Neural cell (in vitro differentiated cells): ENCODE data around the gene ACTN2. TPM values are rescaled to one million over a fixed set of nuclear protein-coding genes. Genes with fewer than 3 reads are reported as not detected.

Experiments
- H2AFZ ChIP-seq: fragments of 200-600, 300-800 bp; sonication (generic), shearing (Covaris generic); 2 replicates; pipeline ENCODE4 v1.6.0; 2014; ENCODE audit warnings: low read depth, mild to moderate bottlenecking, antibody characterized with exemption, low read length, moderate library complexity
- H3F3A ChIP-seq: fragments of 200-600 bp; shearing (Covaris generic); 2 replicates; pipeline ENCODE4 v1.6.1; 2016; ENCODE audit warnings: mild to moderate bottlenecking, moderate library complexity, mixed read lengths, antibody characterized with exemption, low read length; ENCODE audit not compliant: insufficient read depth, poor library complexity, severe bottlenecking
- H3K27ac ChIP-seq: fragments of 200-600, 300-800 bp; sonication (generic), shearing (Covaris generic); 2 replicates; pipeline ENCODE4 v1.5.1; 2014; ENCODE audit warnings: mild to moderate bottlenecking, low read length, moderate library complexity
- H3K27me3 ChIP-seq: fragments of 300-800, 200-600 bp; sonication (generic), shearing (Covaris generic); 2 replicates; pipeline ENCODE4 v1.6.0; 2014; ENCODE audit warnings: mild to moderate bottlenecking, low read depth, low read length, moderate library complexity; ENCODE audit not compliant: insufficient read depth
- H3K36me3 ChIP-seq: fragments of 300-800, 200-600 bp; sonication (generic), shearing (Covaris generic); 2 replicates; pipeline ENCODE4 v1.5.1; 2014; ENCODE audit warnings: mild to moderate bottlenecking, antibody characterized with exemption, low read length, moderate library complexity; ENCODE audit not compliant: insufficient read depth
- H3K4me2 ChIP-seq: fragments of 300-800, 200-600 bp; sonication (generic), shearing (Covaris generic); 2 replicates; pipeline ENCODE4 v1.6.0; 2014; ENCODE audit warnings: mild to moderate bottlenecking, low read length
- H3K4me3 ChIP-seq: fragments of 300-800, 200-600 bp; sonication (generic), shearing (Covaris generic); 2 replicates; pipeline ENCODE4 v1.5.1; 2014; ENCODE audit warnings: mild to moderate bottlenecking, low read length, moderate library complexity
- H3K79me2 ChIP-seq: fragments of 200-600 bp; shearing (Covaris generic); replicated peaks from 2 replicates; pipeline ENCODE4 v1.6.0; 2014; ENCODE audit warnings: mild to moderate bottlenecking, low read length, moderate library complexity; ENCODE audit not compliant: insufficient read depth
- H3K9ac ChIP-seq: fragments of 300-800, 200-600 bp; sonication (generic), shearing (Covaris generic); 2 replicates; pipeline ENCODE4 v1.6.1; 2016; ENCODE audit warnings: mild to moderate bottlenecking, low read length, mixed read lengths
- H3K9me2 ChIP-seq: fragments of 200-600 bp; shearing (Covaris generic); 2 replicates; pipeline ENCODE4 v1.6.1; 2016; ENCODE audit warnings: mild to moderate bottlenecking, low read length, mixed read lengths; ENCODE audit not compliant: insufficient read depth
- H3K9me3 ChIP-seq: fragments of 200-600, 300-800 bp; sonication (generic), shearing (Covaris generic); 2 replicates; pipeline ENCODE4 v1.6.1; 2016; ENCODE audit warnings: mild to moderate bottlenecking, mixed run types, low read length, moderate library complexity, mixed read lengths
- H4K20me1 ChIP-seq: fragments of 200-600 bp; shearing (Covaris generic); 2 replicates; pipeline ENCODE4 v1.6.1; 2016; ENCODE audit warnings: mild to moderate bottlenecking, mixed run types; ENCODE audit not compliant: insufficient read depth
- EP300 ChIP-seq: fragments of 450-650 bp; conservative IDR thresholded peaks from 2 replicates; pipeline ENCODE4 v1.6.1; 2014; ENCODE audit warnings: antibody characterized with exemption, mild to moderate bottlenecking, moderate library complexity; ENCODE audit not compliant: poor library complexity, severe bottlenecking
- EZH2 ChIP-seq: fragments of 200-600, 300-800 bp; shearing (Covaris generic), sonication (generic); IDR thresholded peaks from 2 replicates; pipeline ENCODE4 v1.6.1; 2014; ENCODE audit warnings: antibody characterized with exemption, low read length, borderline replicate concordance, mild to moderate bottlenecking; ENCODE audit not compliant: insufficient read depth, poor library complexity, severe bottlenecking
- MXI1 ChIP-seq: fragments of 450-650 bp; conservative IDR thresholded peaks from 2 replicates; pipeline ENCODE4 v1.6.1; 2014; ENCODE audit warnings: antibody characterized with exemption, mild to moderate bottlenecking; ENCODE audit not compliant: poor library complexity, severe bottlenecking
- POLR2AphosphoS5 ChIP-seq: IDR thresholded peaks from 2 replicates; pipeline ENCODE4 v1.6.1; 2012
- RAD21 ChIP-seq: fragments of 450-650 bp; conservative IDR thresholded peaks from 2 replicates; pipeline ENCODE4 v1.6.1; 2014; ENCODE audit warnings: antibody characterized with exemption, mild to moderate bottlenecking, moderate library complexity
- SMC3 ChIP-seq: fragments of 450-650 bp; conservative IDR thresholded peaks from 2 replicates; pipeline ENCODE4 v1.6.1; 2014; ENCODE audit warnings: antibody characterized with exemption, mild to moderate bottlenecking, moderate library complexity; ENCODE audit not compliant: poor library complexity
- TAF1 ChIP-seq: IDR thresholded peaks from 2 replicates; pipeline ENCODE4 v1.6.1; 2012; ENCODE audit warnings: low read depth
- polyA plus RNA-seq: library from polyadenylated mRNA; depleted of rRNA; stranded (reverse); fragments of >200 nt; gene quantifications from 2 replicates; pipeline ENCODE4 v1.2.3, GENCODE V29; 2014
- TF ChIP-seq, protein P1 (sequence below): fragments of 450-650 bp; IDR thresholded peaks from 2 replicates; pipeline ENCODE4 v1.5.1; 2014; ENCODE audit warnings: antibody characterized with exemption, mild to moderate bottlenecking, moderate library complexity; ENCODE audit not compliant: poor library complexity, severe bottlenecking
- TF ChIP-seq, protein P2 (sequence below): IDR thresholded peaks from 2 replicates; pipeline ENCODE4 v1.6.1; 2012; ENCODE audit warnings: borderline replicate concordance

ACTN2 gene
- polyA plus RNA-seq, 1 donor from 2014 or later, result 6.1 TPM

DNA sequence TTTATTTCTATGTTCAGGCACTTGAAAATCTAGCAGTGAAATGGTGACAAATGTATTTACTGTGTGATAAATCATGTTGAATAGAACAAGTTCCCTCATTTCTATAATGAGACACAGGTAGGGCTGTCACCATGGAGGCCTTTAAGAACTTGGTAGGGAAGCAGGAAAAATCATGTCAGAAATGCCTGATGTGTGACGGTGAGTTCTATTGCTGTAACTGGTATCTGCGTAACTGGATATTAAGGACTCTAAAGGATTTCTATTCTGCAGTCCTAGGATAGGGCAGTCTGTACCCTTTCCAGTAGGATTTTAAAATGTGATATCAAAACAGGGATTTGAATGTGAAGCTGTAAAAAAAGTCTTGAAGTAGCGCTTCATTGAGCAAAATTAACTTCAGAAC is 15.5 kb downstream of the ACTN2 start:
- Histone ChIP-seq H2AFZ (no peak overlapping the region), H3K79me2 (no peaks in the 10 kb centered on the region), H3F3A (no peaks in the 10 kb centered on the region), H3K9me3 (no peaks in the 10 kb centered on the region), H3K27me3 (no peaks in the 10 kb centered on the region), H3K9ac (no peak overlapping the region), H3K36me3 (no peaks in the 10 kb centered on the region), H3K27ac (no peak overlapping the region), H3K4me2 (no peak overlapping the region), H4K20me1 (no peaks in the 10 kb centered on the region), H3K4me3 (no peak overlapping the region), H3K9me2 (no peaks in the 10 kb centered on the region)
- no peak for TF ChIP-seq EP300
- TF ChIP-seq, protein P1, sequence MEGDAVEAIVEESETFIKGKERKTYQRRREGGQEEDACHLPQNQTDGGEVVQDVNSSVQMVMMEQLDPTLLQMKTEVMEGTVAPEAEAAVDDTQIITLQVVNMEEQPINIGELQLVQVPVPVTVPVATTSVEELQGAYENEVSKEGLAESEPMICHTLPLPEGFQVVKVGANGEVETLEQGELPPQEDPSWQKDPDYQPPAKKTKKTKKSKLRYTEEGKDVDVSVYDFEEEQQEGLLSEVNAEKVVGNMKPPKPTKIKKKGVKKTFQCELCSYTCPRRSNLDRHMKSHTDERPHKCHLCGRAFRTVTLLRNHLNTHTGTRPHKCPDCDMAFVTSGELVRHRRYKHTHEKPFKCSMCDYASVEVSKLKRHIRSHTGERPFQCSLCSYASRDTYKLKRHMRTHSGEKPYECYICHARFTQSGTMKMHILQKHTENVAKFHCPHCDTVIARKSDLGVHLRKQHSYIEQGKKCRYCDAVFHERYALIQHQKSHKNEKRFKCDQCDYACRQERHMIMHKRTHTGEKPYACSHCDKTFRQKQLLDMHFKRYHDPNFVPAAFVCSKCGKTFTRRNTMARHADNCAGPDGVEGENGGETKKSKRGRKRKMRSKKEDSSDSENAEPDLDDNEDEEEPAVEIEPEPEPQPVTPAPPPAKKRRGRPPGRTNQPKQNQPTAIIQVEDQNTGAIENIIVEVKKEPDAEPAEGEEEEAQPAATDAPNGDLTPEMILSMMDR, result no peak
- no peak for TF ChIP-seq POLR2AphosphoS5
- TF ChIP-seq, protein P2, sequence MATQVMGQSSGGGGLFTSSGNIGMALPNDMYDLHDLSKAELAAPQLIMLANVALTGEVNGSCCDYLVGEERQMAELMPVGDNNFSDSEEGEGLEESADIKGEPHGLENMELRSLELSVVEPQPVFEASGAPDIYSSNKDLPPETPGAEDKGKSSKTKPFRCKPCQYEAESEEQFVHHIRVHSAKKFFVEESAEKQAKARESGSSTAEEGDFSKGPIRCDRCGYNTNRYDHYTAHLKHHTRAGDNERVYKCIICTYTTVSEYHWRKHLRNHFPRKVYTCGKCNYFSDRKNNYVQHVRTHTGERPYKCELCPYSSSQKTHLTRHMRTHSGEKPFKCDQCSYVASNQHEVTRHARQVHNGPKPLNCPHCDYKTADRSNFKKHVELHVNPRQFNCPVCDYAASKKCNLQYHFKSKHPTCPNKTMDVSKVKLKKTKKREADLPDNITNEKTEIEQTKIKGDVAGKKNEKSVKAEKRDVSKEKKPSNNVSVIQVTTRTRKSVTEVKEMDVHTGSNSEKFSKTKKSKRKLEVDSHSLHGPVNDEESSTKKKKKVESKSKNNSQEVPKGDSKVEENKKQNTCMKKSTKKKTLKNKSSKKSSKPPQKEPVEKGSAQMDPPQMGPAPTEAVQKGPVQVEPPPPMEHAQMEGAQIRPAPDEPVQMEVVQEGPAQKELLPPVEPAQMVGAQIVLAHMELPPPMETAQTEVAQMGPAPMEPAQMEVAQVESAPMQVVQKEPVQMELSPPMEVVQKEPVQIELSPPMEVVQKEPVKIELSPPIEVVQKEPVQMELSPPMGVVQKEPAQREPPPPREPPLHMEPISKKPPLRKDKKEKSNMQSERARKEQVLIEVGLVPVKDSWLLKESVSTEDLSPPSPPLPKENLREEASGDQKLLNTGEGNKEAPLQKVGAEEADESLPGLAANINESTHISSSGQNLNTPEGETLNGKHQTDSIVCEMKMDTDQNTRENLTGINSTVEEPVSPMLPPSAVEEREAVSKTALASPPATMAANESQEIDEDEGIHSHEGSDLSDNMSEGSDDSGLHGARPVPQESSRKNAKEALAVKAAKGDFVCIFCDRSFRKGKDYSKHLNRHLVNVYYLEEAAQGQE, result no peak
- TF ChIP-seq SMC3, result no peak
- TF ChIP-seq MXI1, result no peak
- TF ChIP-seq TAF1, result no peak
- no peak for TF ChIP-seq EZH2
- TF ChIP-seq RAD21, result no peak

DNA sequence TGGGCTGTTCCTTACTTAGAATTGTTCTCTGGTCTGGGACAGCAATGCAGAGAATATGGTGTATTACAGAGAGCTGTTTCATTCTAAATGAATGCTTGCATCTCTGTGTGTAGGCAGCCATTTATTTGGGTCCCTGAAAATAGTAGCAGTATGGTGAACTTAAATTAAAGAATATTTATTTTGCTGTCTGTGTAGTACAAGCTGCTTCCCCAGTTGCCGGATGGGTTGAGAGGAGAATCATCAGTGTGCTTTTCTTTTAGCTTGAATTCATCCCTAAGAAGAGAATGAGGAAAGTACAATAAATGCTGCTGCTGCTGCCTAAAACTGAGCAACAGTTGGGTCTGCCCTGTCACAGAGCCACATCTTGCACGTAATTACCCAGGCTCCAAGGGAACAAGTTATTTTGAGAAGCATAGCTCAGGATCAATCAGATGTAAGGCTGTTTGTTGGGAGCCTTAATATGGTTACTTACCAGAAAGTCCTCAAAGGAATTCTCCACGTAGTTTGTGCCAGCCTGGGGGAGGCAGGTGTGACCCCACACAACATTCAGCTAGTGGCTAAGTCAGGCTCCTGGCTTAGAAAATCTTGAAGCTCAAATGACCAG is 16.6 kb downstream of the ACTN2 start:
- Histone ChIP-seq H3K9ac (no peak overlapping the region), H3F3A (no peaks in the 10 kb centered on the region), H3K4me2 (no peak overlapping the region), H3K9me3 (no peaks in the 10 kb centered on the region), H2AFZ (no peak overlapping the region), H3K79me2 (no peaks in the 10 kb centered on the region), H3K9me2 (no peaks in the 10 kb centered on the region), H3K4me3 (no peak overlapping the region), H4K20me1 (no peaks in the 10 kb centered on the region), H3K36me3 (no peaks in the 10 kb centered on the region), H3K27ac (no peak overlapping the region), H3K27me3 (no peaks in the 10 kb centered on the region)
- TF ChIP-seq EZH2, result no peak
- TF ChIP-seq POLR2AphosphoS5, result no peak
- no peak for TF ChIP-seq TAF1
- TF ChIP-seq MXI1, result no peak
- TF ChIP-seq, protein P2, result no peak
- TF ChIP-seq EP300, result no peak
- TF ChIP-seq, protein P1, result no peak
- no peak for TF ChIP-seq RAD21
- no peak for TF ChIP-seq SMC3
